ENCODE measurements around the gene ST3GAL3. TPM values are rescaled to one million over a fixed set of nuclear protein-coding genes. Genes with fewer than 3 reads are reported as not detected.

Gene ST3GAL3
- total RNA-seq, 1 donor from 2014 or later: 18.7 TPM

DNA sequence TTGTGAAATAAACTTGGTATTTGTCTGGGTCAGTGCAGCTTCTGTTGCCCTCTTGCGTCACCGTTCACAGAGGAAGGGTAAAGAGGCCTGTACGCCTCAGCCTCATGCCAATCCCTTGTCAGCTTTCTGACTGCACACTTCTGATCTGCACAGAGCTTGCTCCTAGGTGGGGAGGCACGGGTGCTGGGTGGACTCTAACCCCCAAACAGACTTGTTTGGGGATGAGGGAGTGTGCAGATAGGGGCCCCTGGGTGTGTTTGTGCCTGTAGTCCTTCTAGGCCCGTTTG, 270.9 kb downstream of the ST3GAL3 start:
- peaks cover 0 to 11% of the 10 kb centered on the region in 2 donors for H3K36me3 ChIP-seq
- peaks cover 67% of the 10 kb centered on the region for H3K4me1 ChIP-seq
- H3K27me3 ChIP-seq: no peaks in the 10 kb centered on the region
- H3K27ac ChIP-seq: no peak overlapping the region
- intact Hi-C loops (cut with DNase I): no loop called here
- H3K9me3 ChIP-seq: no peaks in the 10 kb centered on the region
- H3K4me3 ChIP-seq: peak overlapping the region in 1 of 2 donors; percentile 44
- no peak for DNase-seq (ENCODE audit: extremely low spot score in 2 of 2)
- TF ChIP-seq, protein P1, sequence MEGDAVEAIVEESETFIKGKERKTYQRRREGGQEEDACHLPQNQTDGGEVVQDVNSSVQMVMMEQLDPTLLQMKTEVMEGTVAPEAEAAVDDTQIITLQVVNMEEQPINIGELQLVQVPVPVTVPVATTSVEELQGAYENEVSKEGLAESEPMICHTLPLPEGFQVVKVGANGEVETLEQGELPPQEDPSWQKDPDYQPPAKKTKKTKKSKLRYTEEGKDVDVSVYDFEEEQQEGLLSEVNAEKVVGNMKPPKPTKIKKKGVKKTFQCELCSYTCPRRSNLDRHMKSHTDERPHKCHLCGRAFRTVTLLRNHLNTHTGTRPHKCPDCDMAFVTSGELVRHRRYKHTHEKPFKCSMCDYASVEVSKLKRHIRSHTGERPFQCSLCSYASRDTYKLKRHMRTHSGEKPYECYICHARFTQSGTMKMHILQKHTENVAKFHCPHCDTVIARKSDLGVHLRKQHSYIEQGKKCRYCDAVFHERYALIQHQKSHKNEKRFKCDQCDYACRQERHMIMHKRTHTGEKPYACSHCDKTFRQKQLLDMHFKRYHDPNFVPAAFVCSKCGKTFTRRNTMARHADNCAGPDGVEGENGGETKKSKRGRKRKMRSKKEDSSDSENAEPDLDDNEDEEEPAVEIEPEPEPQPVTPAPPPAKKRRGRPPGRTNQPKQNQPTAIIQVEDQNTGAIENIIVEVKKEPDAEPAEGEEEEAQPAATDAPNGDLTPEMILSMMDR (IDR thresholded peaks at IDR 0.05): no peak

DNA sequence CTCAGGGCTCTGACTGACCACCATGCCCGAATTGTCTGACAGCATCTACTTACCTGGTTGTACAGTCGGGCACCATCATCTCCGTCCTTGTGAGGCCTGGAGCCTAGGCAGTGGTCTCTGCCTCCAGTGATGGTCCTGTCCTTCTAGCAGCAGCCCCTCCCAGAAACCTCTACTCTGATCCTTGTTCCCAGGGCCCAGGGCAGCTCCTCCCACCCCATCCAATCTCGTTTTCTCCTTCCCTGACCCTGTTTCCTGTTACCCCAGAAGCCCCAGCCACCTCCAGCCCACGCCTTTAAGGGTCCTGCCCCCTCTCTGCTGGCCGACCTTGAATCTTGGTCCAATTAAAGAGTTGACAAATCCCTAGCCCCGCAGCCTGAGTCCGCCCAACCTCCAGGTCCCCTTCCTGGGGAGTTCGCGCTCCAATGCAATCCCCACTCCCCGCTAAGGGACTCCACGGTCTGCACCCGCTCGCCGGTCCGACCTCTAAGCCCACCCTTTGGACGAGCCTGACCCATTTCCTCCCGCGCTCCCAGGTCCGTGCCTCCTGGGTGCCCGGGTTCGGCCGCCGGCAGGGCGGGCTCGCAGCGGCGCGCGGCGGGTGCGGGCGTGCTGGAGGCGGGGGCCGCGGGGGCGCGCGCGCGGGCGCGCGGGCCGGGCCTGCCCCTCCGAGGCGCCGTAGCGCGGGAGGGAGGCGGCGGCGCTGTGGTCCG, 271.4 kb downstream of the ST3GAL3 start, which contains the start of gene B4GALT2:
Gene B4GALT2, plus strand, starts transcription at position 660 of the 710 bp plus-strand sequence. CDS start 1,951 bp downstream, outside the sequence.
- DNase-seq (ENCODE audit: extremely low spot score in 2 of 2): no peak
- Histone ChIP-seq H3K27ac (peak within 1 kb of the TSS; percentile 72), H3K4me3 (peak within 1 kb of the TSS; percentile 68 to 92), H3K9me3 (no peaks in the 10 kb centered on the region), H3K36me3 (peaks cover 0 to 11% of the 10 kb centered on the region in 2 donors), H3K4me1 (peaks cover 67% of the 10 kb centered on the region), H3K27me3 (no peaks in the 10 kb centered on the region)
- intact Hi-C loops (cut with DNase I): no loop called here
- TF ChIP-seq POLR2A (IDR thresholded peaks at IDR 0.05) (no peak), POLR2AphosphoS5 (IDR thresholded peaks at IDR 0.05; ENCODE audit: insufficient read depth in 1 of 2, low read depth in 1 of 2) (no peak)
- TF ChIP-seq, protein P1 (IDR thresholded peaks at IDR 0.05): no peak

DNA sequence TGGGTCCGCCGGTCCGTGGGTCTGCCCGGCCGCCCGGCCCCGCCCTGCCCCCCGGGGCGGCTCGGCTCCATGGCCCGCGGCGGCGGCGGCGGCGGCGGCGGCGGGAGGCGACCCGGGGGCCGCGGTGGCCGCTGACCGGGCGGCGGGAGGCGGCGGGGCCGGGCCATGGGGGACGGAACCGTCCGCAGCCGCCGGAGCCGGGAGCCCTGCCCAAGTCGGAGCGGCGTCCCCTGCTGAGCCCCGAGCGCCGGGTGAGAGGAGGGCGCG, 271.9 kb downstream of the ST3GAL3 start:
- intact Hi-C loops (cut with DNase I): no loop called here
- no peak for DNase-seq (ENCODE audit: extremely low spot score in 2 of 2)
- Histone ChIP-seq H3K4me1 (peaks cover 62% of the 10 kb centered on the region), H3K4me3 (peak overlapping the region; percentile 68 to 92), H3K27ac (peak overlapping the region; percentile 72), H3K27me3 (no peaks in the 10 kb centered on the region), H3K36me3 (peaks cover 0 to 14% of the 10 kb centered on the region in 2 donors), H3K9me3 (no peaks in the 10 kb centered on the region)
- TF ChIP-seq POLR2AphosphoS5 (IDR thresholded peaks at IDR 0.05; ENCODE audit: insufficient read depth in 1 of 2, low read depth in 1 of 2) (no peak), POLR2A (IDR thresholded peaks at IDR 0.05) (no peak)
- TF ChIP-seq, protein P1 (IDR thresholded peaks at IDR 0.05): no peak

DNA sequence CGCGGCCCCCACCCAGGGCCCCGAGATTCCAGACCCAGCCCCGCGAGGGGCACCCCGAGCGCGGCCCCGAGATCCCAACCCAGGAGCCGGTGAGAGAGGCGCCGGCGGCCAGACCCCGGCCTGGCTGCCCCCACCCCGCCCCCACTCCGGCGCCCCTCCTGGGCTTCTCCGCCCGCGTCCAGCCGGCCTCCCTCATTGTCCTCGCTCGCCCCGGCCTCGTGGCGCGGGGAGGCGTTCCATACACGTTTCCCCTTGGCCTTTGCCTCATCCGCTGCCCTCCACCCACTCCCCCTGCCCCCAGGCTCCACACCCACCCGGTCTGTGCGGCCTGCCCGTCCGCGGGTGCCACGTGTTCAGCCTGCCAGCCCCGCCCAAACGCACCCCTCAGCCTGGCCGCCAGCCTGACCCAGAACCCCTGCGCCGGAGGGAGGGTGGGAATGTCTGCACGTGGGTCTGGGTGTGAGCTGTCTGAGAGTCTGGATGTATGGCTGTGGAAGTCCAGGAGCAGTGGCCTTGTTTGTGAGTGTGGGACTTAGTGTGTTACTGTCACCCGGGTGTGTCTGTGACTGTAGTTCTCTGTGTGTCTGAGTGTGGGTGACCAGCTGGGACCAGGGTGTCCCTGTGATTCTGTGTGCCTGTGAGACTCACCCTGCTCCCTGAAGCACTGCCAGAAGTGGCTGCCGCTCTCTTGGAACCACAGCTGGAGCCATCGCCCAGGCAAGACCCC, 272.4 kb downstream of the ST3GAL3 start:
- peaks cover 0 to 17% of the 10 kb centered on the region in 2 donors for H3K36me3 ChIP-seq

More for the DNA sequence above, 272.4 kb downstream of the ST3GAL3 start:
- Histone ChIP-seq H3K4me1 (peaks cover 58% of the 10 kb centered on the region), H3K9me3 (no peaks in the 10 kb centered on the region), H3K27me3 (no peaks in the 10 kb centered on the region), H3K27ac (peak overlapping the region; percentile 72), H3K4me3 (peak overlapping the region; percentile 68 to 92)
- intact Hi-C loops (cut with DNase I): no loop called here
- no peak for TF ChIP-seq POLR2A (IDR thresholded peaks at IDR 0.05)
- TF ChIP-seq POLR2AphosphoS5 (IDR thresholded peaks at IDR 0.05; ENCODE audit: insufficient read depth in 1 of 2, low read depth in 1 of 2): no peak
- TF ChIP-seq, protein P1 (IDR thresholded peaks at IDR 0.05): no peak
- DNase-seq (ENCODE audit: extremely low spot score in 2 of 2): no peak

Measured in vagina (tissue), 2 donors.